Measurements from ENCODE around the gene PRKN.

Gene PRKN

DNA sequence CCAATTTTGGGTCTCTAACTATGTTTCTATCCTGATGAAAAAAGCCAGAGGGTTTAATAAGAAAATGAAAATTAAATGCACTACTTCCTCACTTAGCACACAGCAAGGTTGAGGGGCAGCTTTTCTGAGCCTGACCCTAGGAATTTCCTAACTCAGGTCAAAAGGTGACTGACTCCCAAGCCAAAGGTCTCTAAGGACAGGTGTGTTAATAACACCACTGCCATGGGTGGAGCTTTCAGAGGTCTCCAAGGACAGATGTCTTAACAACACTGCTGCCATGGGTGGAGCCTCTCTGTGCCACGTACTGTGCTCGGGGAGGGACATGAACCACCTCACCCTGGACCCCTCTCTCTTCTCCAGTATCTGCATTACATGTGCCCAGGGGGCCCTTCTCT is 339.2 kb downstream of the PRKN start:
- no peak for DNase-seq (ENCODE audit: low read depth in 1 of 2, low spot score in 1 of 2)

DNA sequence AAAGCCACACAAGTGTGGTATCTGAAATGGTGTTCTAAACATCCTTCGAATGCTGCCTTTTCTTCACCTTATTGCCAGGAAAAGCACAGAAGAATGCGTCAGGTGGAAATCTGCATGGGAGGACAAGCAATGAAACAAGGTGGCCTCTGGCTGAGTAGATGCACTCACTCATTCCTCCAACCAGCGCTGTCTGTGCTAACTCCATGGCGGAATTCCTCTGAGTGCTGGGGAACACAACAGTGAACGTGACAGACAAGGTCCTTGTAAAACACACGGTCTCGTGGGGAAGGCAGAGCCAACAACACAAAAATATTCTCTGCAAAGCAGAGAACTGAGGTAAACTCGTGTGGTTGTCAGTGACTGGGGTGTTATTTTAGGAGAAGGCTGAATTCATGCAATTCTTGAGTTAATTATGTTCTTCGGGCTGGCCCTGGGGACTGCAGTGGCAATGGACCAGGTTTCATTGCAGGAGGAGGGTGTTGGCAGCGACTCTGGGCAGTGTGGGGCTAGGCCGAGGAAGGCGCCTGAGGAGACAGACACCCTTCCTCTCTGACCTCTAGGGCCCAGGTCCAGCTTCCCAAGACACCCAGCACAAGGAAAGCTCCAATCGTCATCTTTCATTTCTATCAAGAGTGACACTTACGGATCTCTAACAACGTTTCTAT is 339.7 kb downstream of the PRKN start:
- DNase-seq (ENCODE audit: low read depth in 1 of 2, low spot score in 1 of 2) = no peak

DNA sequence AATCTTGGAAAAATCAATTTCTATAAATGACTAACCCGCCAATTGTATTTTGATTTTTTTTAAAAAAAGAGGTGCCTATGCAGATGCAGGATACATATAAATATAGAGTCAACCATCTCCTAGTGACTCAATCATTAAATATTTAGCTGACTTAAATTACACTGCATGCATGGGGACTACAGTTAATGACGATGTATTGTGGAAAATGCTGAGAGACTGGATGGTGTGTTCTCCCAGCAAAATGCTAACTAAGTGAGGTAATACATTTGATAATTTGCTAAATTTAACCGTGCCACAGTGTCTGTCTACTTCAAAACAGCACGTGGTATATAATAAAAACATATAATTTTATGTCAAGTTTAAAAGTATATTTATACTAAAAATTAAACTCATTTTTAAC is 341.6 kb downstream of the PRKN start:
- DNase-seq (ENCODE audit: low read depth in 1 of 2, low spot score in 1 of 2) = no peak

DNA sequence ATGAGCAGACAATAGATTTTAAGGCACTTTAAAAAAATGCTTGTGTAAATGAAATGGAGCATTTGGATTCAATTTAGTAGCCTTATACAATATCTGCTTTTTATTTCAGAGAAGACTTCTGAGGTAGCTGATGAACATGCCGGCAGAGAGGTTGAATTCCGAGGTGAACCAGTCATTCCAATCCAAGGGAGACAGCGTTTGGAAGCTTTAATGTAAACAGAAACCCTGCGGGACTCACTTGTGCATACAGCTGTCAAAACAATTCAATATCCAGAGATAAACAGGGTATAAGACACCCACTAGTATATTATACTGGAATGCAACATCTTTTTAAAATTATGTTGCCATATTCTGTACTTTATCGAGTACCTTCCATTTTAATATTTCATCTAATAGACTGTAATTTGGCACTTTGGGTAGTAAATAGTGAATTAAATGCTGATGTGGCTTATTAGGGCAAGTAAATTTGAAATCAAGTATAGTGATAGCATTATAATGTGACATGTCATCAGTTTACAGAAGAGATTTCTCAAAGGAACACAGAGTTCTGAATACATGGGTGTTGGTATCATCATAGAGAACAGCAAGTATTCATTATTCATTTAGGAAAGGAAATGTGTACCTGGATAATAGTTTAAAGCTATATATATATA is 347.7 kb downstream of the PRKN start:
- no peak for DNase-seq (ENCODE audit: low read depth in 1 of 2, low spot score in 1 of 2)

DNA sequence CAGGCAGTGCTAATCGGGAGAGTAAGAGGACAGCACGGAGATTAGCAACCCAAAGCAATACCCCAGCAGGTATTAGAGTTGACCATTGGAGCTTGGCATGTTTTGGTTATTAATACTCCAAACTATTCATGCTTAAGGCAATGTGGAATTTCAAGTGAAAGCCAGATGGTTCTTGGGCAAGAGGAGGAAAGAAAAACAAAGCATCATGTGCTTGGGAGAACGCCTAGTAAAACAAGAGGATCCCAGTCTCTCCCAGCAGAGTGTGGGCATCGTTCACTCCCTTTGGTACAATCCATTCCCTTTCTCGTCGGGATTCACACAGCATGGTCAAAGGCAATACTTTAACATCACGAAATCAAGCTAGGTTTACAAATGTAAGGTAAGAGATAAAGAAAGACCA is 349.8 kb downstream of the PRKN start:
- DNase-seq (ENCODE audit: low read depth in 1 of 2, low spot score in 1 of 2) = no peak

DNA sequence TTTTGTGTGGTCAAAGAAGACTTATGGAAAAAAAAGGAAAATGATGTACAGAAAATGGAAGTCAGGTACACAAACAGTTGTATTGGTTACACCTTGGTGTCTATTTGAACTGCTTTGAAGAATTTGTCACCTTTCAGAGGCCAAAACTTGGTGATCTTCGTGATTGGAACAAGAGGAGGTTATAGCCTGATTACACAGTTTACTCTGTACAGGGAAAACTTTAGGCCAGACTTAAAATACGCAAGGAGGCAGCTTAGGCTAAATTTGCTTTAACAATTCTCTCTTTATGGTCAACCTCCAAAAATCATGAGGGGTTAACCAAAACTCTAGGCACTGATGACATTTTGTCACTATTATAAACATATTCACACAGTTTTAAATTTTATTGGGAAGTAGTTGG is 353.7 kb downstream of the PRKN start:
- no peak for DNase-seq (ENCODE audit: low read depth in 1 of 2, low spot score in 1 of 2)

DNA sequence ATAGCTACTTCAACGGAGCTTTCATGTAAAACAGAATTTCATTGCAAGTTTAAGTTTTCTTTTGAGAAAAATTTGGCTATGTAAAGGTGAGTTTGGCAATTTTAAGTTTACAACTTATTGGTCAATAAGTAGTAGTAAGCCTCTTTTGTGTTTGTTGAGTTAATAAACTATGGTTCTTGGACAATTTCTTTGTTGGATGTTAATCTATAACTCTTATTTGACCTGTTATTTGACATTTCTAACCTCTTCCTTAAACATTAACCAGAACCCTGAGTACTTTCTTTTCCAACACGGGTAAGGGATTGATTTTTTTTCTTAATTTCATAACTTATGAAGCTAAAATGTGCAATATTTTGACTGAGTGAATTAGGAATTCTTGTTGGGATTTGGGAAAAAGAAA is 354.4 kb downstream of the PRKN start:
- DNase-seq (ENCODE audit: low read depth in 1 of 2, low spot score in 1 of 2) = no peak

DNA sequence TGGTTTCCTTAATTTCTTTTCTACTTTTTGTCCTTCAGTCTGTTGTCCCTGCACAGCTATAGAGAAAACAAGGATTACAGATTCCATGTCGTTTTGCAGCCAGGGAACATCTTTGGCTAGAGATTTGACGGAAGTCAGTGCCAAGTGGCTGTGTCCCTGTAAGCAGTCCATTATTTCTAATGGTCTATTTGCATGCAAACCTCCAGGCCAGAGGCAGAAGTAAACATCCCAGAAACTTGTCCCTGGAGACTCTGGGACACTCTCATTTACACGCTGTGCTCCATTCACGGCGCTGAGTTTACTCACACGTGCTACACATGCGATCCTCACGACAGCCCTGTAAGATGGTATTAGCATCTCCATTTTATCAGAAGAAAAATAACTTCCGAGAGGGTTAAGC is 355.5 kb downstream of the PRKN start:
- DNase-seq (ENCODE audit: low read depth in 1 of 2, low spot score in 1 of 2) = no peak

DNA sequence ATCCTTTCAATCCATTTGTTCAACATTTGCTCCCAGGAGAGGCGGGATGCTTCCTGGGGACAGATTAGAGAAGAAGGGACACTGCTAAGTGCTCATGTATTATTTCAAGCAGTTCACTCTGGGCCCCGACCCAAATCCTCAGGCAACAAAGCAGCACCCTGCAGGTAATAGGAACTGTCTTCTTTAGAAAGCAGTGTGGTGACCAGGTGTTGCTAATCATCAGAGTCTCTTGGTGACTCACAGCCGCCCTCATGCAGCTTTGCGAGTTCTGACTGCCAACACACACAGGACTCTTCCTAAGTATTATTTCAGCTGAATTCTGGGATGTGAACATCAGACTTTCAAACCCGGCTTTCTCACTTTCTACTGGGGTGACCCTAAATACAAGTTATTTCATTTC is 356.4 kb downstream of the PRKN start:
- no peak for DNase-seq (ENCODE audit: low read depth in 1 of 2, low spot score in 1 of 2)

DNA sequence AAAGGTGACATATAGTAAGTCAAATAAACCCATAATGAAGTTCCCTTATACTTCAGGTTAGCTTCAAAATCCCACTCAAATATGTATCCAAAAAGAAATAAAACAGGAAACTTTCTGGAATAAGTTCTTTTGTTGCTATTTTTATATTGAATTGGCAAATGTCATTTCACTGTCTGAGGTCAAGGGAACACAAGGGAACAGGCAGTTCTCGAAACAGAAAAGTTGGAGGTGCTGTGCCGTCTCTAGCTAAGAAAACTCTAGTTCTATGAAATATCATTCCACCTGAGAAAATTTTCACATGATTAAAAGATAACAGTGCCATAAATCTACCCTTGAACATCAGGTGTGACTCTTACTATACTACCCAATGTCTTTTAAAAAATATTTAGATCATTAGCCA is 358.5 kb downstream of the PRKN start:
- no peak for DNase-seq (ENCODE audit: low read depth in 1 of 2, low spot score in 1 of 2)

DNA sequence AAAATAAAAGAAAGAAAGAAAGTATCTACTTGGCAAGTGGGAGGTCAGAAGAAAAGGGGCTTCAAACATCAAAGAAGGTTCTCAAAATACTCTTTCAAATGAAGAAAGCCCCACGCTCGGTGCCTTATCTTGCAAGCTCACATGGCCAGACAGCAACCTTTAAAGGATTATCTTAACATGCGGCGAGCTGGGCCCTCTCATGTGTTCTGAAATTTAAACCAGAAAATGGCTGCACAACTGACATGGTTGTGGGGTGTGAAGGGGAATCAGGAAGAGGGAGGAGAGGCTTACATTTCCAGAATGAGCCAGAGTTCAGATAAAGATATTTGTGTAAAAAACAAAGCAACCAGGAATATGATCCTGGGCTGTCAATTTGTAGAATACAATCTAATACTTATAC is 363.1 kb downstream of the PRKN start:
- DNase-seq (ENCODE audit: low read depth in 1 of 2, low spot score in 1 of 2) = no peak

DNA sequence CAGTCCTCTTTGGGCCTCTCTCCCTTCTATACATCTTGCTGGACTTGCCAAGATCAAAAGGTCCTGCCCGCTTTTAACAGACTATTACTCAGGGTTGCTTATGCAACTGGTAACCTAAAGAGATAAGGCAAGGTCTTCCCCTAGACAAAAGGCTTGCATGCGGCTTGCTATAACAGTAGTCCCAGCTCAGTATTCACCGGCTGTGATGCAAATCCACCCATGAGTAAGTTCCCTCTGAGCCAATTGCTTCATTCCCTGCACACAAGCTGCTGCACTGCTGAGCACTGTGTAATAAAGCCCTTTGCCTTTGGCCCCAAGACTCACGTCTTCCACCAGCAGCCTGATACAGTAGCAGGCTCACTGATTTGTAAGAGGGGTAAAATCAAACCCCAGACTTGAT is 363.8 kb downstream of the PRKN start:
- DNase-seq (ENCODE audit: low read depth in 1 of 2, low spot score in 1 of 2) = no peak

DNA sequence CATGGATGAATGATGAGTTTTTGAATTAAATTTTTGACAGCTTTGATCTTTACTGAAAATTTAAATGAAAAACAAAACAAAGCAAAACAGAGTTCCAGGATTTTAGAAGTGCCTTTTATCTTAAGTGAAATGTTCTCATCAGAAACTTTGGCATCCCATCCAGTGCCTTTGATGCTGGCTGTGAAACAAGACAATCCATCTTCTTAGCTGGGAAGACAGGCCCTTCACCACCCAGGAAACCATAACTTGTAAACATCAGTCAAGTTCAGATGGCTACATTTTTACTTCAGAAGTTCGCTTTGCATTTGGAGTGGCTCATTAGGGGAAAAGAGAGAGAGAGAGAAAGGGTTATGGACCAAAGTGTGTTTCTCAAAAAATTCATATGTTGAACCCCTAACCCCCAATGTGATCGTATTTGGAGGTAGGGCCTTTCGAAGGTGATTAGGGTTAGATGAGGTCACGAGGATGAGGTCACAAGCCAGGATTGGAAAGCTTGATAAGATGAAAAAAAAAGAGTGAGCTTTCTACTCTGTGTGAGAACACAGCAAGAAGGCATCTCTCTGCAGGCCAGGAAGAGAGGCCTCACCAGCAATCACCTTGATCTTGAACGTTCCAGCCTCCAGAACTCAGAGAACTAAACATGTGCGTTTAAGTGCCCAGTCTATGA is 366.5 kb downstream of the PRKN start:
- DNase-seq (ENCODE audit: low read depth in 1 of 2, low spot score in 1 of 2) = no peak

DNA sequence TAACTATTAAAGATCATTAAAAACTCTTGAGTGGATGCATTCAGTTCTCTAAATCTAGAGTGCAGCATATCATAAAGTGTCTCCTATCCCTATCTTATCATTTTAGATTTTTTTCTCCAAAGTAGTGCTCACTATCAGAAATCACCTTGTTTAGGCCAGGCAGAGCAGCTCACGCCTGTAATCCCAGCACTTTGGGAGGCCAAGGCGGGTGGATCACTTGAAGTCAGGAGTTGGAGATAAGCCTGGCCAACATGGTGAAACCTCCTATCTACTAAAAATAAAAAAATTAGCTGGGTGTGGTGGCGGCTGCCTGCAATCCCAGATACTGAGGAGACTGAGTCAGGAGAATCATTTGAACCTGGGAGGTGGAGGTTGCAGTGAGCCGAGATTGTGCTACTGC is 368.9 kb downstream of the PRKN start:
- DNase-seq (ENCODE audit: low read depth in 1 of 2, low spot score in 1 of 2) = no peak

DNA sequence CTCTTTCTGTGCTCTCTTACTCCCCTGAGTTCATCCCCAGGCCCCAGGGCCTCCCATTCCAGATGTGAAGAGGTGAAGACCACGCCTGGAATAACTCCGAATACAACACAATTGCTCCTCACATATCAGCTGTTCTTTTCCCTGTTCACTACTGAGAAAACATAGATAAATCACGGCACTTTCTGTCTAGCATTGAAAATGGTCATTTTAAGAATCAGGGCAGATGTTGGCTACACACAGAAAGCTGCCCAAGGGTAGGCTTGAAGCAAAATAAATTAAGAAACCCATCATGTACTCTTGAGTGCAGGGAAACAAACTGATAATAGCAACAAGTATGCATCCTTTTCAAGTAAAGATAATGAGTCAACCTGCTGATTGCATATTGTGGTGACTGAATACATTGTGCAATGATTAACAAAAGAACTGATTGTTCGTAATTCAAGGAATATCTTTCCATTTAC is 382.5 kb downstream of the PRKN start:
- no peak for DNase-seq (ENCODE audit: low read depth in 1 of 2, low spot score in 1 of 2)

DNA sequence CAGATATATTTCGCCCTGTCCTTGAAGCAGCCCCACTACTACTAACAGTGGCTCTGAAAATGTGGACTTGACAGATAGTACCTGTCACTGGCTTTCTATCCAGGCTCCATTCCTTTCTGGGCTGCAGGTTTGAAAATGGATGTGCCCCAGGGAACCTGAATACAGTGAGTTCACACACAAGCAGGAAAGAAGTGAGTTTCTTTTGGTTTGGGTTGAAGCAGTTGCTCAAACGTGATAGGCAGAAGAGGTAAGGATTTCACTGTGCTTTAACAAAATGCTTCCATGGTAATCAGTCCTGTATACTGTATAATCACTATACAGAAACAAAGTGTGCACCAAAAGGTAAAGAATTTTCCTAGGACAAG is 382.9 kb downstream of the PRKN start:
- DNase-seq (ENCODE audit: low read depth in 1 of 2, low spot score in 1 of 2) = no peak

DNA sequence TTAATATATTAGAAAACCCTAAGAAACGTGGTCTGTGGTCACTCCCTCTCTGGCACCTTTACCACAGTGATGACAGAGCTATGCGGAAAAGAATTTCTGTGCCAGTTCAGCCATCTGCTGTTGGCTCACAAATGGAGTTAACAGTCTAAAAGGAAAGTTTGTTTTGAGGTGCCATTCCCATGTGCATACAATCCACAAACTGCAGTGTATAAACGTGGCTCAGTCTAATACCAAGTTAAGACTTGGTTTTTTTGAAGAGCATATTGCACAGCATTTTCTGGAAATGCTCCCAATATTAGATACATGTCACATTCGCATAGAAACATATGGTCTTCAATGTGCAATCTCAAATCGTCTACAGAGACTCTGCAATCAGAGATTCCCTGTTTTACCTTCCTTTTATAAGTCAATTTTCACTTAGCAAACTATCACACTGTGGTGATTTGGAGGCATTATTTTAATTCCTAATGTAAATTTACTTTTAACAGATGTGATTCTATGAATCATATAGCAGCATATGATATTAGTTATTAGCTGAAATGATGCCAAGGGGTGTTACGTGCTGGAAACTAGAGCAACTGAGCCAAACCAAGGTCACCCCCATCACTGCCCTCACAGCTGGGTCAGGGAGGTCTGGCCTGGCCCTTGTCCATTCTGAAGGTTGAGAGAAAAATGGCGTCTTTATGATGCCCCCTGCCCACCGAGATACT is 383.5 kb downstream of the PRKN start:
- DNase-seq (ENCODE audit: low read depth in 1 of 2, low spot score in 1 of 2) = no peak

DNA sequence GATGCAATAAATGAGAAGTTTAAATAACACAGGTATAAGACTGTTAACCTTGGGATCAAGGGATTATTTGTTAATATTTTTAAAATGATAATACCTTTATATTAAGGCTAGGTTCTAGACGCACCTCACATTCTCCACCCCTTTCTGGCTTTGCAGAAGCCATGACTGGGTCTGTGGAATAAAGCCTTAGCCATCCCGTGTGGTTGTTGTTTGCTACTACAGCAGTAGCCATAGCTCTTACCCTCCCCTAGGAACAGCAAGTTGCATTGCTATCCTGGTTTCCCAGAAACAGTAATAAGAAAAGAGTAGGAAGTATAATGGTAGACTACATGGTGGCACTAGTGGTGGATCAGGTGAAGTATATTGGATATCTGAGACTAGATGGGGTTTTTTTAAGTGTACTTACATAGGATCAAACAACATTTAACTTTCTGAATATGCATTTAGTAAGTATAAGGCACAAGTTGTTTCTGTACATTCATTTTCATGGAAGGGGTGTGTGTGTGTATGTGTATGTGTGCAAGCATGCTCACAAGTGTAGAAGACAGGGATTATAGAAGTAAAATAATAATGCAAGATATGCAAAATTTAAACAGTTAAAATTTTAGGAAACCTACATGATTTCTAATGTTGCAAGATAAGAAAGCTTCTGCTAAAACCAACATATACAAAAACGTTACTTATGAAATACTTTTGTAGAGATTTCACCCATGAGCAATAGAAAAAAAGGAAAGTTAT is 384.2 kb downstream of the PRKN start:
- DNase-seq (ENCODE audit: low read depth in 1 of 2, low spot score in 1 of 2) = no peak

DNA sequence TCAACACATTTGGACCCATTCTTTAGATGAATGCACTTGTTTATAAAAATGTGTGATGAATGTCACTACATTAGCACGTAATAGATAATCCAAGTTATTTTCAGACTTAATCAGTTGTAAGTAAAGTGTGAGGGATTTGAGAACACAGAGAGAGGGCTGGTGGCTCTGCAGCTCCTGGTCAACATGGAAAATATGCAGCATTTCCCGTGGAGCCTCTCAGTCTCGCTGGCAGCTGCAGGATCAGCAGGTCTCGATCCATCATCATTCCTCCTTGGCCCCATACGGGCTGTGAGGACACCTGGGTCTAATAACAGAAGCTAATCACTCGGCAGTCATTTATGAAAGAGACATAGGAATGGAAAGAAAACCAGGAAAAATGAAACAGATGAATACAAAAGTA is 390.2 kb downstream of the PRKN start:
- no peak for DNase-seq (ENCODE audit: low read depth in 1 of 2, low spot score in 1 of 2)

DNA sequence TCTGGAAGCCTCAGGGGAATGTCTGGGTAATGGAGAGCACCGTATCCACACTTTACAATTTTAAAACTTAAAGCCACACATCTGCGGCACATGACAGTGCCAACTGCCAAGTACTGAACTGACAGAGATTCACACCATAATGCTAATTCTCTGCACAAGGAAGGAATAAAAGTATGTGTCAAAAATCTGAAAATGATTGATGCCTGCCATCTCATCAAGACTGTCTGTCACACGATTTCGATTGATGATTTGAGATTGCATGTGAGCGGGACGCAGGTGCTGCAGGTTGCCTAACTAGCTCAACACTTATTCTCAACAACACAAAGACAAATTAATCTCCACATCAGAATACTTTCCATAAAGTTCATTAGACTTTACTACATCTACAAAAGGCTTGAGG is 391.2 kb downstream of the PRKN start:
- no peak for DNase-seq (ENCODE audit: low read depth in 1 of 2, low spot score in 1 of 2)

DNA sequence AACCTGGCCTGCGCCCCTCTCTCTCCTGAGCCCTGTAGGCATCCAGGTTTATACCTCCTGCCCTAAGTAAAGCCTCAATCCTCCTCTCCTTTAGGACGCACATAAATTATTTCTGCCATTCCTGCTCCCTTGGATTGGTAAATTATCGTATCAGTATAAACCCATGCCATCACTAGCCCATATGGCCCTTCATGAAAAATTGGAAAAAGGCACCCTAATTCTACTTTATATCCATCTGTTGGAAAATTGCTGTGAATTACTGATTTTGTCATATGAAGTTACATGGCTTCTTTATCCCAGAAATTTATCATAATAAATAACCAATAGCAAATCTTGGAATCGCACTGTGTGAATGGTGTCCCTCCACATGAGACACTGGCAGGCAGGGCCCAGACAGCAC is 395.2 kb downstream of the PRKN start:
- no peak for DNase-seq (ENCODE audit: low read depth in 1 of 2, low spot score in 1 of 2)

Measured in activated T-helper 1 cell treated with anti-CD3 and anti-CD28 coated beads, Interleukin-2, amount 50 U/mL, for 16 hours (primary cell).